Stimulated activated CD8-positive, alpha-beta memory T cell treated with anti-CD3 and anti-CD28 coated beads, Interleukin-15, amount 100 ng/mL, for 24 hours (primary cell): ENCODE measurements around the gene UAP1L1.
"Not testable (repeated sequence)": the region's sequence is repeated elsewhere in the genome, so short reads cannot be mapped to it uniquely, and the experiment has no call there.

Experiments used
- DNase-seq: peaks from one replicate; pipeline ENCODE4 v3.0.0-alpha.2; 2020; ENCODE audit warnings: low read depth

Gene UAP1L1

DNA sequence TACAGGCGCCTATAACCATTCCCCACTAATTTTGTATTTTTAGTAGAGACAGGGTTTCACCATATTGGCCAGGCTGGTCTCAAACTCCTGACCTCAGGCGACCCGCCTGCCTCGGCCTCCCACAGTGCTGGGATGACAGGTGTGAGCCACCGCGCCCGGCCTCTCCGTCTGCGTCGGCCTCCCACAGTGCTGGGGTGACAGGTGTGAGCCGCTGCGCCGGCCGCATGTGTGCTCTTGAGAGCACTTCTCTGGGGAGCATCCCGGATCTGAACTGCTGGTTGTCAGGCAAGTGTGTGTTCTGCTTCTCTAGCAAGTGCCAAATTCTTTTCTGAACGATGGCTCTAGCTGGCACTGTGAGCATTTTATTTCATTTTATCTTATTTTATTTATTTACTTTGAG lies 19.8 kb upstream of the UAP1L1 start:
- no peak for DNase-seq

GRCh38 chr9:137058521-137059234 lies 18.6 kb upstream of the UAP1L1 start:
- DNase-seq = no peak

GRCh38 chr9:137062384-137062783 lies 14.9 kb upstream of the UAP1L1 start:
- no peak for DNase-seq

DNA sequence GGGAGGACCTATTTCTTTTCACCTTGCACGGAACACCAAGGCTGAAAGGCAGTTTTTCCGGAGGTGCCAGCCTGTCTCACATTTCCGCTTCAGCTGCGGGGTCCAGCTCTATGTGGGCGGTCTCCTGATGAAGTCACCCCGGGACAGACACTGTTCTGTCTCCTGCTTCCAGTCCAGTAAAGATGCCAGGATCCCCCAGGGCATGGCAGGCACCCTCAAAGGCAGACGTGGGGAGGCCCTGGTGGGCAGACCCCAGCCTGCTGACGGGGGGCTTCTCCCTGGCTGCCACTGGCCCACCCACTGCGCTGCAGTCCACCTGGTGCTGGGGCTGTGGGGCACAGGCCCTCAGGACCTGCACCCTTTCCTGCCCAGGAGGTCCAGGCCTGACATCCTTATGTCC lies 14.5 kb upstream of the UAP1L1 start:
- DNase-seq = not testable (repeated sequence)

DNA sequence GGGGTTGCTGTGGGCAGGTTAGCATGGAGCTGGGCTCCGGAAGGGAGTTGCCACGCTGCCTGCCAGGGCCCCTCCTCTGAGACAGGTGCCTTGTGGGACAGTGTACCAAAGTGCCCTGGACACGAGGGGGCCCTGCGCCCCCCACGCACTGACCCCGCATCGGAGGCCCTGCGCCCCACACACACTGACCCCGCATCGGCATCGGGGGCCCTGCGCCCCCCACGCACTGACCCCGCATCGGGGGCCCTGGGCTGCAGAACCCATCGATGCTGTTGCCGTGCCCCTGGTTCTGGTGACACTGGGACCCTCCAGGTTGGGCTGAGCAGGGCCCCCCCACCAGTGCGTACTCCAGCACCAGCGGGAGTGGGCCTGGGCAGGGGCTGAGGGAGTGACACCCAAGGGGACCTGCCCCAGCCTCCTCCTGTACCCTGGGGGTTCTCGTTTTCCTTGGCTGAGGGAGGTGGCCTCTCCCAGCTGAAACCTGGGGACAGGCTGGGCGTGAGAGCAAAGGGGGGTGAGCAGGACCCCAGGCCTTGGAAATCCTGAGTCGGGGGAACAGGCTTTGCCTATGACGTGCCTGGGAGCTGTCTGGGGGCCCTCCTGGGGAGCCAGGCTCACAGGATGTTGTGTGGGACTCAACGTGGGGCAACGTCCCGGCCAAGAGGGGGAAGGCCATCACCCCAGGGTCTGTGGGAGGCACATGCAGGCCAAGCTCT lies 13.8 kb upstream of the UAP1L1 start:
- no peak for DNase-seq

DNA sequence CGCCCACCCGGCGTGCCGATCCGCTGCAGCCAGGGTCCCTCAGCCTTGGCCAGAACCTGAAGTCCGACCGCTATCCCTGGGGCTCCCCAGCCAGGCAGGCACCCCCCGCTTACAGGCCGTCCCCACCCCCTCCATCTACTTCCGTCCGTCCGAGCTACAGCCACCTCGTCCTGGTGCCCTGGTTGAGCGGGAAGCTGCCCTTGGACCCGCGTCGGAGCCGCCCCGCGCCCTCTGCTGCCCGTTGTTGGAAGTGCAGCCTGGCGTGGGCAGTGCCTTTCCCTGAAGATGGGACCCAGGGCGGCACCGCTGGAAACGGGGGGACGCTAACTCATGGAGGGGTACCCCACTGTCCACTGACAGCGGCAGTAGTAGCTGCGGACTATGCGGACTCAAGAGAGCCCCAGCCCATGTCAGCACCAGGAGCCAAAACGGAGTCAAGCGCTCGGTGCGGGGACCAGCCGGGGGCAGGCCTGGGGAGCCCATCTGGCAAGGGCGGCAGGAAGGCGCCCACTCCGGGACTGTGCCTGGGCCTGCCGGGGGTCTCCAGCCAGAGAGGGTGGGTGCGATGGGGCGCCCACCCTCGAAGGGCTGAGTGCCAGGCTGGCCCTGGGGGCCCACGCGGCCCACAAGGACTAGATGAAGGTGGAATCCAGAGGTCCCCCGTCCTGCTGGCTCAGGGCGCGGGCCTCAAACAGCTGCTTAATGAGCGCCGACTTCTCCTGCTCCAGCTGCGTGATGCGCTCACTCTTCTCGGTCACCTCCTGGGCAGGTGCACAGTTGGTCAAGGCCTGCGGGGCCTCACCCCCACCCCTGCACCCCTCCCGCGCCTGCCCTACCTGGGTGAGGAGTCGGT lies 13.1 kb upstream of the UAP1L1 start:
- DNase-seq = peak; percentile 68

- no peak for DNase-seq
Measured at GRCh38 chr9:137064880-137065164, 12.5 kb upstream of the UAP1L1 start.

DNA sequence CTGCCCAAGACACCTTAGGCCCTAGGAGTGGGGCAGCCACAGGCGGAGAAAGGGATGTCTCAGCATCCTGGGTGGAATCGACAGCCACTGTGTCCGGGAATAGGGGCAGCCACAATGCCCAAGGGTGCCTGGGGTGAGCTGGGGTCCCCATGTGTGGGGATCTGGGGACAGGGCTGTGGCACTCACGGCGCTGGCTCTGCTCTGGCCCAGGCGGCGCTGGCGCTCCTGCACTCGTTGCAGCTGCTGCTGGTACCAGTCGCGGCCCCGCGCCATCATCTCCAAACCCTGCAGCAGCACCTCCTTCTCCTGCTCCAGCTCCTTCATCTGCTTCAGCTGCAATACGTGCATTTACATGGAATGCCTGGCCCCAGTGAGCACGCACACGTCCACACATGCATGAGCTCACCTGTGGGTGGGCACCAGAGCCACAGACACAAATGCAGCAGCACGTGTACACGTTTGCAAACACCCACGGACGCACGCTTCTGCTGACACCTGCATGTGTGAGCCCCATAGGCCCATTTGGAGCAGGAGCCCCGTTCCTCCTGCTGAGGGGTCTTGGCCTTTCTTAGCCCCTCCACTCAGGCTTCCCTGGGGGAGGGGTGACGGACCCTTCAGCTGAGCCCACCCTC lies 11.9 kb upstream of the UAP1L1 start:
- DNase-seq = no peak

GRCh38 chr9:137066096-137066861 lies 11.0 kb upstream of the UAP1L1 start:
- no peak for DNase-seq

DNA sequence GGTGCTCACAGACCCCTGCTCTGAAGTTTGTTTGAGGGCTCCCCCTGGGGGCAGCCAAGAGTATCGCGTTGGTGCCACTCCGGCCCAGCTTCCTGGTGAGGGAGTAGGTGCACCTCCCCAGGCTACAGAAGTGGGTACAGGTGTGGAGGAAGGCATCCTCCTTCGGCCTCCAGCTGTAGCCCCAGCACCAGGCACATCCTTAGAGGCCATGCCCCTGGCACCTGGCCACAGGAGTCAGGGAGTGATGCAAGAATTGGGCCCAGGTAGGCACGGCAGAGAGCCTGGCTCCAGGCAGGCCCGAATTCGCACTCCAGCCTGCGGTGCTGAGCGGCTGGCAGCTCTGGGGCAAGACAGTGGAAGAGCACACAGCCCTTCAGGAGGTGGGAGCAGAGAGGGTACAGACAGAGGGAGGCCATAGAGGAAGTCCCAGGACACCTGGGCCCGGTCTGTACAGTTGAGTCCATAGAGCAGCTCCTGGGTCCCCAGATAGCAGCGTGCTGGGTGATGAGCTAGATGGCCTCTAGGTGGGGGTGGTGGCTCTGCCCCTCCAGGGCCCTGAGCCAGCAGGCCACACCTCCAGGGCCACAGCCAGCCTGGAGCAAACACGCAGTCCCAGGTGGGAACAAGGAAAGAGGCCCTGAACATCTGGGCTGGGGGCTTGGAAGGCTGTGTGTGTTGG lies 9.3 kb upstream of the UAP1L1 start:
- peak; percentile 72 for DNase-seq

DNA sequence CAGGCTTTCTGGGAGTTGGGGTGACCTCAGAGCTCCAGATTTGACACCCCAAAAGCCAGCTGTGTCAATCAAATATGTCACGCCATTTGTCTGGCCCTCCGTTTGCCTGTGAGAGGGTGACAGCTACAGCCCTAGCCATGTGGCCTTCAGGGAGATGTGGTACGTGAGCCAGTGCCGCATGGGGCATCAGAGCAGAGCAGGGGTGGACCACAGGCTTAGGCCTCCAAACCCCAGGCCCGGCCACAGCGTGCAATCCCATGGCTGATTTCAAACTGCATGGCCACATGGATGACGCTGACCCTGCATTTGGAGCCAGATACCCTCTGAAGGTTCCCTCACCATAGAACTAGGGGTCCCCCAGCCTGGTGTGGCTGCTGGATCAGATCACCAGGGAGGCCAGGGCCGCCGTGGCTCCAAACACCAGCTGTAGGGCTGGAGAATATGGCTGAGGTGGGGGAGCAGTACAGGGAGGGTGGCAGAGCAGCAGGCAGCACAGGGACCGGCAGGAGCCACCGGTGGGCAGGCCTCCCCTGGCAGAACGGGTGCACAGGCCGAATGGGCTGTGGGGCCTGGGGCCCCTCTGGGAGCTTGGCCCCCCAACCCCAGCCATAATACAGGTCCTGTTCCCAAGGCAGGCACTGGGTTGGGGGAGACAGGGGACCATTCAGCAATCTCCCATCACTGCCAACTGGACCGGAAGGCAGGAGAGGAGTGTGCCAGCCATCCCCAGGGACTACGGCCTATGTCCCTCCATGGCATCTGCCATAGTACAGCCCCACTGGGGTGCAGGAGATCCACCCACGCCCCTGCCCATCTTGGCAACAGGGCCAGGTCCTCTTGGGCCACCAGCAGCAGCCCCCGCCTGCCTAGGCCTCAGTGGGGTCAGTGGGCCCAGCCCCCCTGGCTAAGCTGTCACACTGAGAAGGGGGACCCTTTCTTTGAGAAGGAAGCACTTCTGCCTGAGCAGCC lies 8.5 kb upstream of the UAP1L1 start:
- DNase-seq = no peak

GRCh38 chr9:137069508-137070091 lies 7.7 kb upstream of the UAP1L1 start:
- no peak for DNase-seq

DNA sequence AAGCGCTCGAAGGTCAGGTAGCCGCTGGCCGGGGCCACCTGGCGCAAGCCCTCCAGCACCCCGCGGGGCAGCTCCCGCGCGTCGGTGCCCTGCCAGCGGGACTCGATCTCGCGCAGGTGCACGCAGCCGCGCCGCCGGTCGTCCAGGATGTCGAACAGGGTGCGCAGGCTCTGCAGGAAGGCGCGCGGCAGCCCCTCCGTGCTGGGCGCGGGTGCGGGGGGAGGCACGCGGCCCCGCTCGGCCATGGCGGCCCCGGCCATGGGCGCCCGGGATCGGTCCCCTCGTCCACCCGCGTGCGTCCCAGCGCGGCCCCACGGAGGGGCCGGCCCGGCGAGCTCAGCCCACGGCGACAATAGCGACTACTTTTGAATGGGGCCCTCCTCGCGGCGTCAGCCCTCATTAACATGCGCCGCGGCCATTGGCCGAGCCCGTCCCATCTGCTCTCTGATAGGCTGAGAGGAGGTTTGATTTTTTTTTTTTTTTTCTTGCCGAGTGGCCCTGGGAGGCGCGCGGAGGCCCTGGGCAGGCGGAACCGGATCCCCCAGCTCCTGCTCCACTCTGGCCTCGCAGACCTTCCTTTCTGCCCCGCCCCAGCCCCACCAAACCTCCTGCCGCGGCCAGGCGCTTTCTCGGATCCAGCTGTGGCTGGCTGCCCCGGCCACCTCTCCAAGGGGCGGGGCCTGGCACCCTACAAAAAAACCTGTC lies 7.0 kb upstream of the UAP1L1 start, which contains the start of gene SAPCD2:
SAPCD2 (minus strand) TSS at position 357 of the 705 bp plus-strand sequence; CDS start at position 260, 97 bp downstream.
- peak; percentile 61 for DNase-seq

DNA sequence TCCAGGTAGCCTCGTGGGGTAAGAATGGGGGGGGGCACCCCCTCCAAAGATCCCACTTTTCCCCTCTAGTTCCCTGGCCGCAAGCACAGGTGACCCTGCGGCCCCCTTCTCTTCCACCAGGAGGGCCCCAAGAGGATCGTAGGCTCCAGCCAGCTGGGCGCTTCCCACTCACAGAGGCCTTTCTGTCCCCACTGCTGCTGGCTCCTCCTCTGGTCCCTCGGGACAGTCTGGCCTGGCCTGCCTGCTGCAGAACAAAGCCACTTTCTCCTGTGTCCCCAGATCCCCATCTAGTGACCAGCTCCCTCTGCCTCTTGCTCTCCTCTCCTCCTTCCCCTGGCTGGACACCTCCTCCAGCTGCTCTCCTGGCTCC lies 6.4 kb upstream of the UAP1L1 start:
- no peak for DNase-seq

- no peak for DNase-seq
Measured at GRCh38 chr9:137071282-137071681, 6.0 kb upstream of the UAP1L1 start.

DNA sequence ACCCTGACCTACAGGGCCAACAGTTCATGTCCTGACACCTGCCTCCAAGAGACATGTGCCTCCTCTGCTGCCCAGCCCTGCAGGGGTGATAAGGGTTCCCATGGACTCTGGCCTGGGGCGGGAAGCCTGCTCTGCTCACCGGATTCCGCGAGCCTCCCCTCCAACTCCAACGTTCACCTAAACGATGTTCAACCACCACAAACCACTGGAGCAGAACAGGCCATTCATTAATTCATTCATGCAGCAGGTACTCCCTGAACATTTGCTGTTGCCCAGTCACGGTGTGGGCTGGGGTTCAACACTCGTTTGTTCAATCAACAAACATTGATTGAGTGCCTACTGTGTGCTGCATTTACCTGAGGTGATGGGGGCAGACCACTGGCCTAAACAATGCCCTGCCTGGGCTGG lies 3.3 kb upstream of the UAP1L1 start:
- DNase-seq = no peak

DNA sequence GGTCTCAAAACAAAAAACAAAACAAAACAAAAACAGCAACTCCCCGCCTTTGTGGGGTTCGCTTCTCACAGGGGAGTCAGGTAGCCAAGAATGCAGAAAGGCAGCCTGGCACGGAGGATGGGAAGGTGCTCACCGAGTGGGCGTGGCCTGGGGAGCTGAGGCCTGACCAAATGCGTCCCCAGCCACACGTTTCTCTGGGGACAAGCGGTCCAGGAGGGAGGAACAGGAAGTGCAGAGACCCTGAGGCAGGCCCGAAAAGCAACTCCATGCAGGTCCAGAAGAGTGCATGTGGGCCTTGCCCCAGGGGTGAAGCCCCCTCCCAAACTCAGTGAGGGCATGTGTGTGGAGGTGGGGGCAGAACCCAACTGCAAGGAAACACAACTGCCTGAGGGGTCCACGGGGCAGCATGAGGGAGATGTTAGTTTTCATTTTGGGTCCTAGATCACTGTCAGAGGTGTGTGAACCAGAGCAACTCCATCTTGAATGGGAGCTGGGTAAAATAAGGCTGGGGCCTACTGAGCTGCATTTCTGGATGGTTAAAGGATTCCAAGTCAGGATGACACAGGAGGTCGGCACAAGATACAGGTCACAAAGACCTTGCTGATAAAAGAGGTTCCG lies 2.6 kb upstream of the UAP1L1 start:
- DNase-seq = no peak

DNA sequence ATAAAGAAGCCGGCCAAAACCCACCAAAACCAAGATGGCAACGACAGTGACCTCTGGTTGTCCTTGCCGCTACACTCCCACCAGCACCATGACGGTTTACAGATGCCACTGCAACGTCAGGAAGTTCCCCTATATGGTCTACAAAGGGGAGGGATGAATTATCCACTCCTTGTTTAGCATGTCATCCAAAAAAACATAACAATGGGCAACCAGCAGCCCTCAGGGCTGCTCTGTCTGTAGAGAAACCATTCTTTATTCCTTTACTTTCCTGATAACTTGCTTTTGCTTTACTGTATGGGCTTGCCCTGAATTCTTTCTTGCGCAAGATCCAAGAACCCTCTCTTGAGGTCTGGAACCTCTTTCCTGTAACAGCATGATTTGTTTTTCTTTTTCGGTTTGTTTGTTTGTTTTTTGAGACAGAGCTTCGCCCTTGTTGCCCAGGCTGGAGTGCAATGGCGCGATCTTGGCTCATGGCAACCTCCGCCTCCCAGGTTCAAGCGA lies 2.0 kb upstream of the UAP1L1 start:
- DNase-seq = no peak
